NCI-H2107 treated with DMSO at 0.1 percent for 48 hours (cell line): ENCODE measurements around the gene EFCAB7.

Source experiments
- DNase-seq: peaks from one replicate; lab custom pipeline; 2025; ENCODE audit not compliant: unreplicated experiment; lab: John Stamatoyannopoulos, UW

The EFCAB7 gene

GRCh38 chr1:63522891-63523728 lies at the start of gene EFCAB7, which contains the start of gene ITGB3BP:
EFCAB7 (plus strand) TSS chr1:63523525; CDS start chr1:63525573, 2,048 bp downstream.
ITGB3BP (minus strand) TSS chr1:63523225; CDS start chr1:63523133, 92 bp downstream.
- peak; percentile 97 for DNase-seq

- no peak for DNase-seq
These were observed 47.6 kb upstream of the EFCAB7 start for GRCh38 chr1:63475761-63476160.

GRCh38 chr1:63480057-63480456 lies 43.3 kb upstream of the EFCAB7 start:
- DNase-seq = no peak

GRCh38 chr1:63486629-63487028 lies 36.7 kb upstream of the EFCAB7 start:
- no peak for DNase-seq

- no peak for DNase-seq
These were observed 35.8 kb upstream of the EFCAB7 start for GRCh38 chr1:63487336-63488065.

- DNase-seq = no peak
These were observed 25.7 kb upstream of the EFCAB7 start for GRCh38 chr1:63497577-63497976.

GRCh38 chr1:63498106-63498505 lies 25.2 kb upstream of the EFCAB7 start:
- no peak for DNase-seq

GRCh38 chr1:63501256-63501655 lies 22.1 kb upstream of the EFCAB7 start:
- no peak for DNase-seq

- no peak for DNase-seq
These were observed 16.5 kb upstream of the EFCAB7 start for GRCh38 chr1:63506782-63507181.

GRCh38 chr1:63509718-63510117 lies 13.6 kb upstream of the EFCAB7 start:
- DNase-seq = no peak

- no peak for DNase-seq
These were observed 10.7 kb upstream of the EFCAB7 start for GRCh38 chr1:63512584-63512983.

- DNase-seq = no peak
These were observed 6.7 kb upstream of the EFCAB7 start for GRCh38 chr1:63516629-63517028.

- DNase-seq = peak; percentile 93
These were observed 413 bp downstream of the EFCAB7 start for GRCh38 chr1:63523738-63524137.

- peak; percentile 29 for DNase-seq
These were observed 876 bp downstream of the EFCAB7 start for GRCh38 chr1:63524201-63524600.

GRCh38 chr1:63532727-63533126 lies 9.4 kb downstream of the EFCAB7 start:
- no peak for DNase-seq

GRCh38 chr1:63533931-63534330 lies 10.6 kb downstream of the EFCAB7 start:
- no peak for DNase-seq

- DNase-seq = no peak
These were observed 11.1 kb downstream of the EFCAB7 start for GRCh38 chr1:63534406-63534805.

GRCh38 chr1:63537006-63537405 lies 13.7 kb downstream of the EFCAB7 start:
- DNase-seq = no peak

- DNase-seq = peak; percentile 28
These were observed 14.6 kb downstream of the EFCAB7 start for GRCh38 chr1:63537940-63538339.

- no peak for DNase-seq
These were observed 22.5 kb downstream of the EFCAB7 start for GRCh38 chr1:63545780-63546179.

GRCh38 chr1:63547621-63548294 lies 24.4 kb downstream of the EFCAB7 start:
- no peak for DNase-seq

GRCh38 chr1:63548303-63548702 lies 25.0 kb downstream of the EFCAB7 start:
- DNase-seq = no peak
